ENCODE results near the gene ALDH9A1.
"Not testable (repeated sequence)": the region's sequence is repeated elsewhere in the genome, so short reads cannot be mapped to it uniquely, and the experiment has no call there.

Gene ALDH9A1

GRCh38 chr1:165686121-165686970 lies 12.0 kb downstream of the ALDH9A1 start:
- DNase-seq: peak; percentile 10 to 34

- DNase-seq: no peak
Observed at GRCh38 chr1:165683848-165684485, 14.4 kb downstream of the ALDH9A1 start.

- not testable (repeated sequence) for DNase-seq
Observed at GRCh38 chr1:165680773-165681172, 17.6 kb downstream of the ALDH9A1 start.

- no peak for DNase-seq
Observed at GRCh38 chr1:165680303-165680702, 18.1 kb downstream of the ALDH9A1 start.

- DNase-seq: no peak
Observed at GRCh38 chr1:165679282-165680036, 18.9 kb downstream of the ALDH9A1 start.

GRCh38 chr1:165678509-165678908 lies 19.9 kb downstream of the ALDH9A1 start:
- DNase-seq: no peak

GRCh38 chr1:165675794-165676193 lies 22.6 kb downstream of the ALDH9A1 start:
- no peak for DNase-seq

- DNase-seq: no peak
Observed at GRCh38 chr1:165674599-165674998, 23.8 kb downstream of the ALDH9A1 start.

GRCh38 chr1:165671526-165671925 lies 26.8 kb downstream of the ALDH9A1 start:
- DNase-seq: peak; percentile 11 to 26

- no peak for DNase-seq
Observed at GRCh38 chr1:165668184-165668583, 30.2 kb downstream of the ALDH9A1 start.

GRCh38 chr1:165666152-165666825 lies 32.1 kb downstream of the ALDH9A1 start:
- DNase-seq: peak; percentile 47 to 51

- no peak for DNase-seq
Observed at GRCh38 chr1:165662186-165662585, 36.2 kb downstream of the ALDH9A1 start.

GRCh38 chr1:165661703-165662102 lies 36.7 kb downstream of the ALDH9A1 start:
- no peak for DNase-seq

GRCh38 chr1:165659581-165659895 lies 38.8 kb downstream of the ALDH9A1 start:
- DNase-seq: no peak

GRCh38 chr1:165658766-165659580 lies 39.4 kb downstream of the ALDH9A1 start:
- DNase-seq: not testable (repeated sequence)

- no peak for DNase-seq
Observed at GRCh38 chr1:165650981-165651625, 47.3 kb downstream of the ALDH9A1 start.

GRCh38 chr1:165648919-165649572 lies 49.3 kb downstream of the ALDH9A1 start:
- DNase-seq: no peak

- DNase-seq: no peak
Observed at GRCh38 chr1:165647970-165648369, 50.4 kb downstream of the ALDH9A1 start.

GRCh38 chr1:165647517-165647916 lies 50.8 kb downstream of the ALDH9A1 start:
- no peak for DNase-seq

- DNase-seq: no peak
Observed at GRCh38 chr1:165645654-165646366, 52.6 kb downstream of the ALDH9A1 start.

Data from AML-193 (cell line).